ENCODE measurements around the gene LGALS1.
A peak's percentile ranks its signal among the peaks of the same experiment; 100 is the strongest.
"Not testable (repeated sequence)": the region's sequence is repeated elsewhere in the genome, so short reads cannot be mapped to it uniquely, and the experiment has no call there.

Gene LGALS1

DNA sequence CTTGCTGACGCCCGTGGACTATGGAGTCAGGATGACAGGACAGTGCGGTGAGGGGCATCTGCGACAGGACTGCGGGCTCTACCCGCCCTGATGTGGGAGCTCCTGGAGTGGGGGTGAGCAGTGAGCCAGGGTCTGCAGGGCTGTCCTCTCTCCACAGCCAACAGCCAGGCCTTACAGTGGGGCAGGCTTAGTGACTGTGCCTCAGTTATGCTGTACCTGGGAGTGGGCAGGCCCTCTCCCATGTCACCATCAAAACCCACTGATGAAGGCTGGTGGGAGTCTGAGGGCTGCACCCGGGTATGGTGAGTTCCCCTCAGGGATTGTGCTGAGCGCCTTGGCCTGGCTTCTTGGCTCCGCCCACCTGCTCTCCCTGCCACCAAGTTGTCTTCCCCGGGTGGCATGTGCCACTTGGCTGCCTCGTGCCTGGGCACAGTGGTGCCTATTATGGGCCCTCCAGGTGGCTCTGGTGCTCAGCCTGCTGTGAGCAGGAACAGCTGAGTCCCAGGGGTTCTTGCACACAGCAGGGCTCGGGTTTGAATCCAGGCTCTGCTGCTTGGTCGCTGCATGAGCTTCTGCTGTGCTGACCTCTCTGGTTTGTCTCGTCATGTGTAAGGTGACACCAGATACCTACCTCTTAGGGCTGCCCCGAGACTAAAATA lies 17.3 kb downstream of the LGALS1 start:
- DNase-seq, result no peak

DNA sequence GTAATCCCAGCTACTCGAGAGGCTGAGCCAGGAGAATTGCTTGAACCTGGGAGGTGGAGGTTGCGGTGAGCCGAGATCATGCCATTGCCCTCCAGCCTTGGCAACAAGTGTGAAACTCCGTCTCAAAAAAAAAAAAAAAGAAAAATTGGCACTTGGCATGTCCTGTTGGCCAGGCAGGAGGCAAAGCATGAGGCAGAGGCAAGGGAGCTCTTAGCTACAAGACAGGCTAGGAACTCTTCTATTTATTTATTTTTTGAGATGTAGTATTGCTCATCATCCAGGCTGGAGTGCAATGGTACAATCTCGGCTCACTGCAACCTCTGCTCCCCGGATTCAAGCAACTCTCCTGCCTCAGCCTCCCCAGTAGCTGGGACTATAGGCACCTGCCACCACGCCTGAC lies 18.7 kb downstream of the LGALS1 start:
- not testable (repeated sequence) for DNase-seq

DNA sequence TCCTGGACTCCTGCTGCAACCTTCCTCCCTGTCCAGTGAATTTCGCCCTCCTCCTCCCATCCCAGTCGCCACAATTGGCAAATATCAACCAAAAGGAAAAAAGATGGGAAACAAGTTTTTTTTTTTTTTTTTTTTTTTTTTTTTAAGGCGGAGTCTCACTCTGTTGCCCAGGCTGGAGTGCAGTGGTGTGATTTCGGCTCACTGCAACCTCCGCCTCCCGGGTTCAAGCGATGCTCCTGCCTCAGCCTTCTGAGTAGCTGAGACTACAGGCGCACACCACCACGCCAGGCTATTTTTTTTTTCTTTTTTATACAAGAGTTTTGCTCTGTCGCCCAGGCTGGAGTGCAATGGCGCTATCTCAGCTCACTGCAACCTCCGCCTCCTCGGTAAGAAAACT lies 20.8 kb downstream of the LGALS1 start:
- not testable (repeated sequence) for DNase-seq

DNA sequence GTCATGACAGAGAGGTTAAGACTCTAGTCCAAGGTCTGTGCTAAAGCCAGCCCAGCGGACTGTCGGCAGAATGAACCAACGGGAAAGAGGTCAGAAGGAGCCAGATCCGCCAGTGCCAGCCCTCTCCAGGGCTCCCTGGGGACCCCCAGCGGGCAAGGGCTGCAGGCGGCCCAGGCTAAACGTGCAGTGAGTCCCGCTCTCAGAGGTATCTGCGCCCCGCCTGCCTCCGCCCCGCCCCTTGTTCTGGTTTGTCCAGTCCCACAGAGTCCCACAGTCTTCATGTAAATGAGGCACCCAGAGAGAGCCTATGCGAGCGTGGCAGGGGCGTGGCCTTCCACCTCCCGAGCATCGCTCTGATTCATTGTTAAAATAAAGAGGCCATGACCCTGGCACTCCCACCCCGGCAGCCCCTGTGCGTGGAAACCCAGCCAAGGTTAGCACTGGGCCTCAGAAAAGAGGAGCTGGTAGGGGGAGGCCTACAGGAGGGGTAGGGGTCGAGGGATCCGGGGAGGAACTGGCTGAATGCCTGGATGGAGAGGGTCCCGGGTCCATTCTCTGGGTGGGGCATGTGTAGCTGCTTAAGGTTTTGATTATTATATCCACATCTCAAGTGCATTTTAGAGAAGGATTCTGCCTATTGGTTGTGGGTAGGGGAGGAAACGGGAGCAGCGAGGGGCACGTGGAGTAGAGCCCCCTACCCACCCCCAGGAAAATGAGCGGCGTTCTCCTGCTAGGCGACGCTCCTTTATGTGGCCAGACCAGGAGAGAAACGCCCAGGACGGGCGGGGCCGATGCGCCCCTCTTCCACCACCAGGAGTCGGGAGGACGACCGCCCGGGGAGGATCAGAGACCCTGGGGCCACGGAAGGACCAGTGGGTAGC lies 21.5 kb downstream of the LGALS1 start, which contains the start of gene TRIOBP:
Gene TRIOBP (plus strand): TSS at position 392 of the 881 bp plus-strand sequence. CDS start 4,318 bp downstream, outside the sequence.
- peak; percentile 88 for DNase-seq

DNA sequence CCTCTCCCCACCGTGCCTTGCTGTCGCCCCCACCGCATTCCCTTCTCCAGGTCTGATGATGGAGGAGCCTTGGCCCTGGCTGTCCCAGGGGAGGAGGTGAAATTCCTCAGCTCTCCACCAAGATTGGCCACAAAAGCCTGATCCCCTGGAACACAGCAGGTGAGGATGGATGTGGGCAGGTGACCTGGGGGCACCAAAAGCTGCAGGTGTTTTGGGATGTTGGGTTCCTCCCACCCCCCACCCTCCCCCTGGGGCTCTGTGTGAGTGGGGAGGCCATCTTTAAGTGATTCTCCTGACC lies 22.1 kb downstream of the LGALS1 start:
- no peak for DNase-seq

DNA sequence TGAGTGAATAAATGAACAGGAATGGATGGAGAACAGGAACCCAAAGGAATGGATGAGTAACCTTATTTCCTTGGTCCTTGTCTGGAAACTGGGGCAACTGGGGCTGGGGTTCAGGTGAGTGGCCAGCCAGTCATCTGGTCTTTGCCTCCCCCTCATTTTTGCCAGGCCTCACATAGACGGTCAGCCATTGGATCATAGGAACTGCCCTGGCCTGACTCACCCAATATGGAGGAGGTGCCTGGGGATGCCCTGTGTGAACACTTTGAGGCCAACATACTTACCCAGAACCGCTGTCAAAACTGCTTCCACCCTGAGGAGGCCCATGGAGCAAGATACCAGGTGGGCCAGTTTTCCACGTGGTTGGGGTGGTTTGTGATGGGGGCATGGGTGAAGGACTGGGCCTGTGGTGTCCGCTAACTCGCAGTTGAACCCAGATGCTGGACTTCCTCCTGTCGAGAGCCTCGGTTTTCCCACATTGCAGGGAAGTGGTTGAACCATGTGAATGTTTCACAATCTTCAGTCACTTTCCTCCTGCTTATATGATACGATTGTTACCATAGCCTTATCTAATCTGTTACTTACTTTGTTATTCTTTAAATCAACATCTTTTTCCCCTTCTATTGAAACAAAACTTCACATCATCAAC lies 25.8 kb downstream of the LGALS1 start:
- DNase-seq, result no peak

DNA sequence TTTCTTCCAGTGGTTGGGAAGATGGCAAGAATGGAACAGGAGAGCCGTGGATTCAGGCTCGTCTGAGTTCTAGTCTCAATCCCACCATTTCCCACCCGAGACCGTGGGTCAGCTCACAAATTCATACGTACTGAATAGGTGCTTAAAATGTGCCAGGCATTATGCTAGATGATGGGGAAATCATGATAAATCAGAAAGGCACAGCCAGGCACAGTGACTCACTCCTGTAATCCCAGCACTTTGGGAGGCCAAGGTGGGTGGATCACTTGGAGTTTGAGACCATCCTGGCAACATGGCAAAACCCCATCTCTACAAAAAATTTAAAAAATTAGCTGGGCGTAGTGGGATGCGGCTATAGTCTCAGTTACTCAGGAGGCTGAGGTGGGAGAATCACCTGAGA lies 28.5 kb downstream of the LGALS1 start:
- DNase-seq, result no peak

DNA sequence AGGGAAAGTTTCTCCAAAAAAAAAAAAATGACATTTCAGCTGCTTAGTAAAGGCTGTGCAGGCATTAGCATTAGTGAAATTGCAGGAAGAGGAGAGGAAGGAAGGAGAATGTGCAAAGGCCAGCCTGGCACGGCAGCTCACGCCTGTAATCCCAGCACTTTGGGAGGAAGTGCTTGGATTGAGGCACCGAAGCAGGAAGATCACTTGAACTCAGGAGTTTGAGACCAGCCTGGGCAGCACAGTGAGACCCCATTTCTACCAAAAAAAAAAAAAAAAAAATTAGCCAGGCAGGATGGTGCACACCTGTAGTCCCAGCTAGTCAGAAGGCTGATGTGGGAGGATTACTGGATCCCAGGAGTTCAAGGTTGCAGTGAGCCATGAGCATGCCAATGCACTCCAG lies 29.2 kb downstream of the LGALS1 start:
- DNase-seq, result no peak

DNA sequence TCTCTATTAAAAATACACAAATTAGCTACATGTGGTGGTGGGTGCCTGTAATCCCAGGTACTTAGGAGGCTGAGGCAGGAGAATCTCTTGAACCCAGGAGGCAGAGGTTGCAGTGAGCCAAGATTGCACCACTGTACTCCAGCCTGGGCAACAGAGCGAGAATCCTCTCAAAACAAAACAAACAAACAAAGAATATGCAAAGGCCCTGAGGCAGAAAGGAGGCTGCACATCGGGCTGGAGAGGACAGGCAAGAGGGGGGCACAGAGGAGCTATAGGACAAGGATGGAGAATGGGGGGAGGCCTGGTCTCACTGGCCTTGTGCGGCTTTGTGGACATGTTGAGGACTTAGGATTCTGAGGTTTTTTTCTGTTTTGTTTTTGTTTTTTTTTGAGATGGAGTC lies 29.8 kb downstream of the LGALS1 start:
- no peak for DNase-seq

DNA sequence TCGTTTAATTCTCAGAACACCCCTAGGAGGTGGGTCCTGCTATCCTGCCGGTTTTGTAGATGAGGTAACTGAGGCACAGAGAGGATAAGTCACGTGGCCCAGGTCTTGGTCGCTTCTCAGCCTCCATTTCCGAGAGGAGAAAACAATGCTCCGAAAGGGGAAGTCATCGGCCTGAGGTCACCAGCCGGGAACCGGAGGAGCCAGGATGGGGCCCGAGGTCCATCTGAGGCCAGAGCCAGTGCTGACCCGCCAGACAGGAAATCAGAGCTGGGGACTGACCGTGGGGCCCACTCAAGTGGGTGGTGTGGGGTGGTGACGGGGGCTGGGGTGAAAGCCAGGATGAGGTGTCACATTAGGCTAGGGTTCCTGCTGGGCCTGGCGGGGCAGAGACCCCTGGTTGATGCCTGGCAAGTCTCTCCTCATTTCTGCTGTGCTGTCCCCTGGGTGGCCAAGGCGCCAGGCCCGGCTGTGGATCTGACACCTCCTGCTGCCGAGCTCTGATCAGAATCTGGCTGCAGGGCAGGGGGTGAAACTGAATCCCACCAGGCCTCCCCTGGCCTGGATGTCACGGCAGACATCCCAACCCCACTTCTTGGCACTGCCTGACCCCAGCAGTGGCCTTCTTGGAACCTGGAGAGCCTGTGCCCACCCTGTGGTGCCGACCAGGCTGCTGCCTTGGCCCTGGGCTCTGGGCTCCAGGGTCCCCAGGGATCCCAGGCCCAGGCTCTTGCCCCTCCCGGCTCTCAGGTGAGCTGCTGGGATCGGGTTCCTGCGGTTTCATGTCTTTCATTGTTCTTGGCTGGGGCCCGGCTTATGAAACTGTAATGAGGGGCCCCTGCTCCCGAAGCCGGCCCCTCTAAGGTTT lies 33.4 kb downstream of the LGALS1 start:
- no peak for DNase-seq

DNA sequence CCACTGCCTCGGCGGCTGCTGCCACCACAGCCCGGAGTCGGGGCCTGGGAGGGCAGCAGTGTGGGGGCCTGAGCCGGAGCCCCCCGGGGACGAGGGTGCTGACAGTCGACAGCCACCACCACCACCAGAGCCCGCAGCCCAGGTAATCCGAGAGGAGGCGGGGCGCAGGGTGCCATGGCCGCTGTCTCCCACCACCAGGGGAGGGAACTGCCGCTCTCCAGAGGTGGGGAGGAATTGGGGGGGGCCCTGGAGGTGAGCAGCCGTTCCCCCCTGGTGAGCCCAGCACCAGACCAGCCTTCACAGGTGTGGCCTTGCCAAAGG lies 34.0 kb downstream of the LGALS1 start:
- DNase-seq, result no peak

DNA sequence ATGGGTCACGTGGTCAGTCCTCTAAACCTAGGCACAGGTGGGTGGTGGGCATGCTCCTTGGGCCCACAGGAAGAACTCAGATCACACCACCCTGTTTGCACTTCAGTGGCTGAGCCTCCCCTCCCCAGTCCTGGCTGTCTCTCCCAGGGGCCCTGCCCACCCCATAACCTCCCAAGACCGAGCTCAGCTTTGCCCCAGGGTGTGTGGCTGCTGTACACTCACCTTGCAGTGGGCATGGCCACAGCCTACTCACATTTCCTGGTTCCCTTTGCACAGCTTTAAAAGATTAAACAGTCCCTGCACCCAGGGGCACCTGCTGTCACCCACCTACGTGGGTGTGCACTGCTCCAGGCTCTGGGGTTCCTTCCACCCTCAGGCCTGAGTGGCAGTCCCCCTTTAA lies 35.2 kb downstream of the LGALS1 start:
- no peak for DNase-seq

DNA sequence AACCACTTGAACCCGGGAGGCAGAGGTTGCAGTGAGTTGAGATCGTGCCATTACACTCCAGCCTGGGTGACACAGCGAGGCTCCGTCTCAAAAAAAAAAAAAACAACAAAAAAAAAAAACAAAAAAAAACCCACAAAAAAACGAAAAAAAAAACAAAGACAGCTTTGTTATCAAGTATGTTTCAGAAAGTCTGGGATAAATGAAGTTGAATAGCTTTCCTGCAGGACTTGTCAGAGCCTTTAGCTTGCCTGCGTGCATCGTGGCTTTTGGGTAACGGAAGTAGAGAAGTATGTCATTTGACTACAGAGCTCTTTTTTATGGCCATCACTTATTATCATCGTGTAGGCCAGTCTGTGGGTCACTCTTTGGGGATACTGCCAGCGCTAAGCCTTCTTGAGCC lies 36.1 kb downstream of the LGALS1 start:
- DNase-seq, result no peak

DNA sequence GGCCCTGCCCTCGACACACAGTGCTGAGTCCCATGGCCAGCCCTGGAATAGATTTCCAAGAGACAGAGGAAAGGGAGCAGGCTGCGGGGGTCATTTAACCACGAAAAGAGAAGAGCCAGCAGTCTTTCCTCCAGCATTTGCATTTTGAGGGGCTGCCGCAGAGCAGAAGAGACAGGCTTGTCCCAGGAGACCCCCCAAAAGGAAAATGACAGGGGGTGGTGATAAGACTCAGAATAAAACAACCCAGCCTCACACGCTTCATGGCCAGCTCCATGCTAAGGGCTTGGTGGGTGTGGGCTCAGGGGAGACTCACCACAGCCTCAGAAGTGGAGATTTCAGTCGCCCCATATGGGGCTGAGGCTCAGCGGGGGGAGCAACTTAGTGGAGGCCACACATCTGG lies 38.3 kb downstream of the LGALS1 start:
- no peak for DNase-seq

DNA sequence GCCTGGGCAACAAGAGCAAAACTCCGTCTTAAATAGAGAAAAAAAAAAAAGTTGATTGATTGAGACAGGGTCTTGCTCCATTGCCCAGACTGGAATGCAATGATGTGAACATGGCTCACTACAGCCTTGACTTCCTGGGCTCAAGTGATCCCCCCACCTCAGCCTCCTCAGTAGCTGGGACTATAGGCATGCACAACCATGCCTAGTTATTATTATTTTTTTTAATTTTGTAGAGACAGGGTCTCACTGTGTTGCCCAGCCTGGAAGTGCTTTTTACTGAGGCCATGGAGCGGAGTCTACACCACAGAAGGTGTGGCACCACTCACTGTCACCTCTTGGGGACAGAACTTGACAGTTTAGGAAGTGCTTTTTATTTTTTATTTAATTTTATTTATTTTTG lies 39.2 kb downstream of the LGALS1 start:
- no peak for DNase-seq

DNA sequence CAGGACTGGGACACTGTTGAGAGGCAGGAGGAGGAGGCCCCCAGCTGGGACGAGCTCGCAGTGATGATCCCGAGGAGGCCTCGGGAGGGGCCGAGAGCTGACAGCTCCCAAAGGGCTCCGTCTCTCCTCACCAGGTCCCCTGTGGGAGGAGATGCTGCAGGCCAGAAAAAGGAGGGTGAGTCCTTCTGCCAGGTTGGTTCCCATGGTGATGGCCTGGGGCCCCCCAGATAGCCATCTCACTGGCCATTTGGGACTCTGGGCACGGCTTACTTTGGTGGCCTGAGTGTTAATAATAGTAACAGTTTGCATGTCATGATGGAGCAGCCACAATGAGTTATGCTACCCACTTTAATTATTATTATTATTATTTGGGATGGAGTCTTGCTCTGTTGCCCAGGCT lies 40.3 kb downstream of the LGALS1 start:
- DNase-seq, result no peak

DNA sequence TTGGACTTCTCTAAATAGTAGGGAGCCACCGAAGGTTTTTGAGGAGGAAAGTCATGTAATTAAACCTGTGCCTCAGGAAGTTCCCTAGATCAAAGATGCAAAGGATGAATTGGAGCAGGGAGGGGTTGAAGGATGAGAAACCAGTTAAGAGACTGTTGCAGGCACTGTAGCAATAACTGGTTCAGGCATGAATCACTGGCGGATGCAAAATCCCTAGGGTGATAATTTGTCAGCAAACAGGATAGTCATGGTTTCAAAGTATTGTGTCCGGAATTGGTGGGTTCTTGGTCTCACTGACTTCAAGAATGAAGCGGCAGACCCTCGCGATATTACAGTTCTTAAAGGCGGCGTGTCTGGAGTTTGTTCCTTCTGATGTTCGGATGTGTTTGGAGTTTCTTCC lies 41.3 kb downstream of the LGALS1 start:
- no peak for DNase-seq

DNA sequence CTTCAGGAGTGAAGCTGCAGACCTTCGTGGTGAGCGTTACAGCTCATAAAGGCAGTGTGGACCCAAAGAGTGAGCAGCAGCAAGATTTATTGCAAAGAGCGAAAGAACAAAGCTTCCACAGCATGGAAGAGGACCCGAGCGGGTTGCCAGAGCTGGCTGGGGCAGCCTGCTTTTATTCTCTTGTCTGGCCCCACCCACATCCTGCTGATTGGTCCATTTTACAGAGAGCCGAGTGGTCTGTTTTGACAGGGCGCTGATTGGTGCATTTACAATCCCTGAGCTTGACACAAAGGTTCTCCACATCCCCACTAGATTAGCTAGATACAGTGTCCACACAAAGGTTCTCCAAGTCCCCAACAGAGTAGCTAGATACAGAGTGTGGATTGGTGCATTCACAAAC lies 41.8 kb downstream of the LGALS1 start:
- DNase-seq, result not testable (repeated sequence)

DNA sequence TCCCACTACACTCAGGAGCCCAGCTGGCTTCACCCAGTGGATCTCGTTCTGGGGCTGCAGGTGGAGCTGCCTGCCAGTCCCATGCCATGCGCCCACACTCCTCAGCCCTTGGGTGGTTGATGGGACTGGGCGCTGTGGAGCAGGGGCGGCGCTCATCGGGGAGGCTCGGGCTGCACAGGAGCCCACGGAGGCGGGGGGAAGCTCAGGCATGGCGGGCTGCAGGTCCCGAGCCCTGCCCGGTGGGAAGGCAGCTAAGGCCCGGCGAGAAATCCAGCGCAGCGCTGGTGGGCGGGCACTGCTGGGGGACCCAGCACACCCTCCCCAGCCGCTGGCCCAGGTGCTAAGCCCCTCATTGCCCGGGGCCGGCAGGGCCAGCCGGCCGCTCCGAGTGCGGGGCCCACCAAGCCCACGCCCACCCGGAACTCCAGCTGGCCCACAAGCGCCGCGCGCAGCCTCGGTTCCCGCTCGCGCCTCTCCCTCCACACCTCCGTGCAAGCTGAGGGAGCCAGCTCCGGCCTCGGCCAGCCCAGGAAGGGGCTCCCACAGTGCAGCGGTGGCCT lies 42.4 kb downstream of the LGALS1 start:
- not testable (repeated sequence) for DNase-seq

DNA sequence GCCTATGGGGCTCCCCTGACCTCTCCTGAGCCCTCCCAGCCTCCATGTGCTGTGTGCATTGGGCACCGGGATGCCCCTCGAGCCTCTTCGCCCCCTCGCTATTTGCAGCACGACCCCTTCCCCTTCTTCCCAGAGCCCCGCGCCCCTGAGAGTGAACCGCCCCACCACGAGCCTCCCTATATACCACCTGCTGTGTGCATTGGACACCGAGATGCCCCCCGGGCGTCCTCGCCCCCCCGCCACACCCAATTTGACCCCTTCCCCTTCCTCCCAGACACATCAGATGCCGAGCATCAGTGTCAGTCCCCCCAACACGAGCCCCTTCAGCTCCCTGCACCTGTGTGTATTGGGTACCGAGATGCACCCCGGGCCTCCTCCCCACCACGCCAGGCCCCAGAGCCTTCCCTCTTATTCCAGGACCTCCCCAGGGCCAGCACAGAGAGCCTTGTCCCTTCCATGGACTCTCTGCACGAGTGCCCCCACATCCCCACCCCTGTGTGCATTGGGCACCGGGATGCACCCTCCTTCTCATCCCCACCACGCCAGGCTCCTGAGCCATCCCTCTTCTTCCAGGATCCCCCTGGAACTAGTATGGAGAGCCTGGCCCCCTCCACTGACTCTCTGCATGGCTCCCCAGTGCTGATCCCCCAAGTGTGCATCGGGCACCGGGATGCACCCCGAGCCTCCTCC lies 50.3 kb downstream of the LGALS1 start:
- DNase-seq, result no peak

DNA sequence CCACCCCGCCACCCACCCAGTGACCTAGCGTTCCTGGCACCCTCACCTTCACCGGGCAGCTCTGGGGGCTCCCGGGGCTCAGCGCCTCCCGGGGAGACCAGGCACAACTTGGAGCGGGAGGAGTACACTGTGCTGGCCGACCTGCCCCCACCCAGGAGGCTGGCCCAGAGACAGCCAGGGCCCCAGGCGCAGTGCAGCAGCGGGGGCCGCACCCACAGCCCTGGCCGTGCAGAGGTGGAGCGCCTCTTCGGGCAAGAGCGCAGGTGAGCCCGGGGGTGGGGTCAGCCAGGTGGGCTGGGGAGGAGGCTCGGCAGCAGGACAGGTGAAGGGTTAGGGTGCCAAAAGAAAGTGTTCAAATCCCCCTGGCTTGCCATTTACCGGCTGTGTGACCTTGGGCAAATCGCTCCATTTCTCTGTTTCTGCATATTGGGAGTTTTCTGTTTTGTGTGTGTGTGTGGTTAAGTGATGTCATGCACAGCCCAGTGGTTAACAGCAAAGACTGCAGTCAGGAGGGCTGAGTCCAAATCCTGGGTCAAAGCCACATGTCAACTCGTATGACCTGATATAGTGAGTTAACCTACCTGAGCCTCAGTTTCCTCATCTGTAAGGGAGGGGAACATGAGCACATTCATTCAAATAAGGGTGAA lies 50.9 kb downstream of the LGALS1 start:
- DNase-seq, result no peak

DNA sequence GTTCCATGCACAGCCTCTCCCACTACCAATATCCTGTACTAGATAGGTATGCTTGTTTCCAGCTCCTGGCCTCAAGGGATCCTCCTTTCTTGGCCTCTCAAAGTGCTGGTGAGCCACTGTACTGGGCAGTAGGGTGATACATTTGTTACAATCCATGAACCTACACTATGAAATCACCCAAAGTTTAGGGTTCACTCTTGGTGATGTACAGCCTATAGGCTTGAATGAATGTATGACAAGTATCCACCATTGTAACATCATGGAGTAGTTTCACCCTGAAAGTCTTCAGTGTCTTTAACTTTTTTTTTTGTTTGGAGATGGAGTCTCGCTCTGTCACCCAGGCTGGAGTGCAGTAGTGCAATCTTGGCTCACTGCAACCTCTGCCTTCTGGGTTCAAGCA lies 53.2 kb downstream of the LGALS1 start:
- DNase-seq, result no peak

Measured in CD4-positive, alpha-beta T cell treated with Interleukin-17A for 1 hour (primary cell).